ENCODE data around the gene TUB.
A peak's percentile ranks its signal among the peaks of the same experiment; 100 is the strongest.

GRCh38 chr11:8099291-8099899 is 18.4 kb downstream of the TUB start:
- TF ChIP-seq CTCF (conservative IDR thresholded peaks at IDR 0.05; ENCODE audit: low read depth, low read length) (peak; percentile 88), EZH2phosphoT487 (IDR thresholded peaks at IDR 0.05; ENCODE audit: borderline replicate concordance, low read length) (no peak), EZH2 (IDR thresholded peaks at IDR 0.05; ENCODE audit: low read length, unreplicated experiment) (no peak)
